ENCODE measurements around the gene CD164. TPM values are rescaled to one million over a fixed set of nuclear protein-coding genes. Genes with fewer than 3 reads are reported as not detected.

Gene CD164
- total and polyA plus RNA-seq, 2 of the 4 experiments (the other 2 are of a cell fraction): 146 to 150 TPM

GRCh38 chr6:109420751-109421150, 38.5 kb upstream of the CD164 start:
- no peak overlapping the region for H2AK9ac ChIP-seq (replicated peaks; ENCODE audit: low read depth, low read length, poor library complexity)
- no peak overlapping the region for H3K4me3 ChIP-seq (ENCODE audit: insufficient read depth, low read depth, low read length)
- POLR2A ChIA-PET (ENCODE audit: unreplicated experiment): no interaction called here
- no peaks in the 10 kb centered on the region; the same call in 1 of the 2 replicates for H3K4me1 ChIP-seq (ENCODE audit: control insufficient read depth, insufficient read depth, low read length)
- H3K14ac ChIP-seq (replicated peaks; ENCODE audit: low read depth, low read length): no peak overlapping the region
- DNase-seq (no peak), ATAC-seq (ENCODE audit: low read depth) (no peak)
- H3K4me2 ChIP-seq (ENCODE audit: low read depth, low read length): no peak overlapping the region
- H3K36me3 ChIP-seq (ENCODE audit: control insufficient read depth, insufficient read depth, low read length): no peaks in the 10 kb centered on the region
- dilution Hi-C loops (cut with HindIII; ENCODE audit: low sequenced_read_pairs, unreplicated experiment): no loop called here
- CTCF ChIA-PET: interaction anchor here (0.8 kb wide), 1 partner anchor 23 kb away, joined by 7 read pairs; no protein-coding TSS in a partner anchor
- H3K9ac ChIP-seq (ENCODE audit: low read depth, low read length): no peak overlapping the region
- no peak overlapping the region for H2AK5ac ChIP-seq (ENCODE audit: low read depth, low read length)
- H2AFZ ChIP-seq (replicated peaks; ENCODE audit: low read length, poor library complexity): no peak overlapping the region
- no peak overlapping the region for H2BK15ac ChIP-seq (ENCODE audit: low read depth, low read length)
- H3K79me1 ChIP-seq (ENCODE audit: low read depth in 1 of 2, low read length in 2 of 2): no peaks in the 10 kb centered on the region
- no peaks in the 10 kb centered on the region for H4K20me1 ChIP-seq (ENCODE audit: insufficient read depth, low read length)
- H3K9me1 ChIP-seq (ENCODE audit: insufficient read depth, low read length): no peaks in the 10 kb centered on the region
- no peak overlapping the region for H4K5ac ChIP-seq (ENCODE audit: low read depth, low read length)
- H2BK5ac ChIP-seq (ENCODE audit: low read depth, low read length, poor library complexity, severe bottlenecking): no peak overlapping the region
- peaks cover 4% of the 10 kb centered on the region for H3K27me3 ChIP-seq (ENCODE audit: control insufficient read depth, insufficient read depth, low read length)
- no peak overlapping the region for H3K27ac ChIP-seq (ENCODE audit: insufficient read depth, low read length)
- BruUV-seq (replicated peaks): no TSS peak
- H3K4ac ChIP-seq (ENCODE audit: low read depth, low read length): no peak overlapping the region
- H2BK120ac ChIP-seq (ENCODE audit: low read depth, low read length): no peak overlapping the region
- intact Hi-C loops (cut with micrococcal nuclease): no loop called here
- no peak overlapping the region for H3K56ac ChIP-seq (ENCODE audit: extremely low read depth, insufficient read depth, low read length)
- no peak overlapping the region for H4K8ac ChIP-seq (ENCODE audit: low read depth in 2 of 2, low read length in 2 of 2)
- no peak for TF ChIP-seq MAFK (IDR thresholded peaks at IDR 0.05; ENCODE audit: low read depth, low read length)
- TF ChIP-seq FOS (IDR thresholded peaks at IDR 0.05; ENCODE audit: low read depth, low read length): no peak
- no peak for TF ChIP-seq CTCF (conservative IDR thresholded peaks at IDR 0.05; ENCODE audit: low read depth, low read length)
- no peak overlapping the region for H4K91ac ChIP-seq (ENCODE audit: insufficient read depth, low read depth, low read length)
- no peak overlapping the region for H2BK20ac ChIP-seq (ENCODE audit: low read depth, low read length)
- no peaks in the 10 kb centered on the region for H3K9me3 ChIP-seq (ENCODE audit: control insufficient read depth, insufficient read depth, low read length)
- in situ Hi-C loops (cut with MboI; ENCODE audit: low sequenced_read_pairs): no loop called here
- no peak overlapping the region for H3K18ac ChIP-seq (ENCODE audit: low read depth, low read length)
- no peak overlapping the region for H3K23ac ChIP-seq (ENCODE audit: low read depth, low read length)
- no CpG with 5 or more reads among the region's 1 CpG for WGBS, 2 experiments (ENCODE audit: extremely low coverage in 2 of 2, insufficient read length in 1 of 2)
